Endothelial cell of umbilical vein (primary cell): ENCODE results near the gene ZNF618.

ENCODE experiments used
- CTCF ChIP-seq, 2 donors: IDR thresholded peaks; 1 replicate in 1 of 2; 2 replicates in 1 of 2; pipeline ENCODE4 v1.5.1; 2011; ENCODE audit warnings: low read length in 2 of 2, mild to moderate bottlenecking in 2 of 2, moderate library complexity in 2 of 2, control low read depth in 1 of 2, inconsistent platforms in 1 of 2, low read depth in 1 of 2; ENCODE audit not compliant: insufficient read depth in 1 of 2; ENCODE audit errors: extremely low read depth in 1 of 2
- POLR2A ChIP-seq: IDR thresholded peaks from 2 replicates; pipeline ENCODE4 v1.6.1; 2012; ENCODE audit warnings: low read depth, mild to moderate bottlenecking, control low read depth, low read length

- TF ChIP-seq CTCF (IDR thresholded peaks at IDR 0.05; ENCODE audit: extremely low read depth in 1 of 2, insufficient read depth in 1 of 2, low read depth in 1 of 2, low read length in 2 of 2) (no peak), POLR2A (no peak)
Observed at GRCh38 chr9:113949571-113950078, 73.5 kb downstream of the ZNF618 start.
